T-helper 17 cell (primary cell): ENCODE results near the gene KREMEN1. TPM values are rescaled to one million over a fixed set of nuclear protein-coding genes. Genes with fewer than 3 reads are reported as not detected.

Experiments used
- ATAC-seq: fragments of 150-1000 bp; cut with Tn5 transposase; 2 replicates; pipeline ENCODE4 v1.10.0; 2021; ENCODE audit warnings: mild to moderate bottlenecking, moderate library complexity
- DNase-seq, 3 donors: peaks; one replicate each; pipeline versions ENCODE4 v3.0.0 to v3.0.0-alpha.2; 2020 to 2021
- H3K9me3 ChIP-seq: one replicate; pipeline ENCODE4 v1.7.0; 2013; ENCODE audit warnings: low read length, mild to moderate bottlenecking; ENCODE audit not compliant: control insufficient read depth, poor library complexity, severe bottlenecking
- H3K27ac Mint-ChIP-seq: one replicate; pipeline ENCODE4 v1.8.0; 2022; ENCODE audit warnings: mild to moderate bottlenecking, moderate library complexity, mixed read lengths
- H3K27me3 Mint-ChIP-seq: one replicate; pipeline ENCODE4 v1.8.0; 2022; ENCODE audit warnings: mixed read lengths
- H3K36me3 Mint-ChIP-seq: one replicate; pipeline ENCODE4 v1.8.0; 2022; ENCODE audit warnings: low read depth, mixed read lengths
- H3K4me1 Mint-ChIP-seq: one replicate; pipeline ENCODE4 v1.8.0; 2022; ENCODE audit warnings: mild to moderate bottlenecking, mixed read lengths
- H3K4me3 Mint-ChIP-seq: one replicate; pipeline ENCODE4 v1.8.0; 2022; ENCODE audit warnings: mild to moderate bottlenecking, moderate library complexity, mixed read lengths
- total RNA-seq, 4 donors: library from RNA in 2 of 4; stranded (reverse) in 2 of 4; gene quantifications; one replicate each; pipeline ENCODE4 v1.2.3 and lab custom pipeline; 2022 to 2026

The KREMEN1 gene, protein sequence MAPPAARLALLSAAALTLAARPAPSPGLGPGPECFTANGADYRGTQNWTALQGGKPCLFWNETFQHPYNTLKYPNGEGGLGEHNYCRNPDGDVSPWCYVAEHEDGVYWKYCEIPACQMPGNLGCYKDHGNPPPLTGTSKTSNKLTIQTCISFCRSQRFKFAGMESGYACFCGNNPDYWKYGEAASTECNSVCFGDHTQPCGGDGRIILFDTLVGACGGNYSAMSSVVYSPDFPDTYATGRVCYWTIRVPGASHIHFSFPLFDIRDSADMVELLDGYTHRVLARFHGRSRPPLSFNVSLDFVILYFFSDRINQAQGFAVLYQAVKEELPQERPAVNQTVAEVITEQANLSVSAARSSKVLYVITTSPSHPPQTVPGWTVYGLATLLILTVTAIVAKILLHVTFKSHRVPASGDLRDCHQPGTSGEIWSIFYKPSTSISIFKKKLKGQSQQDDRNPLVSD
- total RNA-seq, result under 1 TPM; 0.15 to 0.26 TPM
- 0.08 to 0.93 reads per million in 2 donors for total RNA-seq (lab: John Stamatoyannopoulos, UW)

DNA sequence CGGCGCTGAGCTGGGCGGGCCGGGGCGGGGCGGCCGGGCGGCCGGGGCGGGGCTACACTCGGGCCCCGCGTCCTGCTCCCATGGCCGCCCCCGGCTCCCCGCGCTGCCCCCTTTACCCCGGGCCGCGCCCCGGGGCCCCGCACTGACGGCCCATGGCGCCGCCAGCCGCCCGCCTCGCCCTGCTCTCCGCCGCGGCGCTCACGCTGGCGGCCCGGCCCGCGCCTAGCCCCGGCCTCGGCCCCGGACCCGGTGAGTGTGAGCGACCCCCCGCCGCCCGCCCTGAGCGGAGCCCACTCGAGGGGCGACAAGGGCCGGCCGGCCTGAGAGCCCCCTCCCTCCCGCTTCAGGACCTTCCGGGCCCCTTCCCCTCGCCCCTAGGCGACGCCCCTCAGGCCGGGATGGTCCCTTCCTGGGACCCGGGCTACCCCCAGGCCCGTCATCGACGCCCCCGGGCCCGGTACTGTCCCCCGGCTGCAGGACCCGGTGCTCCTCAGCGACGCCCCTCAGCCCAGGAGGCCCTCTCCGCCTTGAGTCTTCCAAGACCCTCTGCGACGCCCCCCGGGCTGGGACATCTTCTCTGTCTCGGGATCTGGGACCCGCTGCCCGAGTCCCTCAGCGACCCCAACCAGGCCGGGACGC, at the start of gene KREMEN1:
TSS of gene KREMEN1 (plus strand) at position 57 of the 639 bp plus-strand sequence. CDS start at position 153, 96 bp downstream.
- peaks cover 30% of the 10 kb centered on the region for H3K27me3 Mint-ChIP-seq
- peaks cover 18% of the 10 kb centered on the region for H3K4me1 Mint-ChIP-seq
- peaks cover 2% of the 10 kb centered on the region for H3K9me3 ChIP-seq
- H3K27ac Mint-ChIP-seq, result no peak within 1 kb of the TSS
- peaks cover 2% of the 10 kb centered on the region for H3K36me3 Mint-ChIP-seq
- no peak for DNase-seq
- no peak for ATAC-seq
- peak within 1 kb of the TSS; percentile 85 for H3K4me3 Mint-ChIP-seq

DNA sequence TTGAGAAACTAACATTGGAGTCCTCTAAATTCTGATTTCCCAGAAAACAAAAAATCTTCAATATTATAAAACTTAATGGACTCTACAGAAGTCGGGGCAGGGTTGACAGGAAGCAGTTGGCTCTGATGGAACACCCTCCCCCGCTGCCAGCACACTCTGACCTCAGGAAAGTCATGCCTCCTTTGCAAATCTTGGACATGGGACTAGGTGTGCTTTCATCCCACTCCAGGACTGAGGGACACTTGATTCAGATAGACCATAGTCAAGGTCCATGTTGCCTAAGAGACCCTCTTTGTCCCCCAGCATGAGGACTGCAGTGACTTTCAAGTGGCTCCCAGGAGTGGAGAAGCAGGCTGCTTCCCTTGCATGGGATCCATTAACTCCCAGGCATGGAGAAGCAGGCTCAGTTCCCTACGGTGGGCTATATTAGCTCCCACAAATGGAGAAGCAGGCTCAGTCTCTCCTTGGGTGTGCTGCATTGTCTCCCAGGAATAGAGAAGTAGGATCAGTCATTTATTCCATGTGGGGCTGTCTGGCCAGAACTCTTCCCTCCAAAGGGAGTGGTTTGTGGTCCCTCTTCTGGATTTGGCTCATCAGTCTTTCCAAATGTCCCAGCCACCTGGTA, 49.6 kb upstream of the KREMEN1 start:
- ATAC-seq, result no peak
- no peak overlapping the region for H3K4me3 Mint-ChIP-seq
- H3K27me3 Mint-ChIP-seq, result peaks cover 17% of the 10 kb centered on the region
- no peaks in the 10 kb centered on the region for H3K9me3 ChIP-seq
- H3K36me3 Mint-ChIP-seq, result no peaks in the 10 kb centered on the region
- H3K27ac Mint-ChIP-seq, result no peak overlapping the region
- DNase-seq, result no peak
- H3K4me1 Mint-ChIP-seq, result no peaks in the 10 kb centered on the region

DNA sequence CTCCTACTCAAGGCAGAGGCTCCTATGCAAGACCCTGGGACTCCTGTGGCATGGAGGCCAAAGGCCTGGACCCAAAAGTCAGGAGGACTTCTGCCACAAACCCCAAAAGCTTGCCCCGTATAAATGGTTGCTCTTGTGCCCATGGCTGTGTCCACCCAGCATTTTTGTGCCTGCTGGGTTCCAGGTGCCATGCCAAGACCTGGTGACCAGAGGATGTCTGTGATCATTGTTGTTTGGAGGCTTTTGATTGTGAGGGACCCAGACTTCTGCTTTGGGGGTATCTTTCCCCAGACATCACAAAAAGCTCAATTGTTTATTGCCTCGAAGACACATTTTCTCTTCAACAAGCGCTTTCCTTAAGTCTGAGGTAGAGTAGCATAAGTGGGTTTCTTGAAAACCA, 46.3 kb upstream of the KREMEN1 start:
- H3K9me3 ChIP-seq, result no peaks in the 10 kb centered on the region
- H3K4me3 Mint-ChIP-seq, result no peak overlapping the region
- peaks cover 46% of the 10 kb centered on the region for H3K27me3 Mint-ChIP-seq
- H3K4me1 Mint-ChIP-seq, result peaks cover 5% of the 10 kb centered on the region
- ATAC-seq, result no peak
- H3K36me3 Mint-ChIP-seq, result peaks cover 2% of the 10 kb centered on the region
- no peak overlapping the region for H3K27ac Mint-ChIP-seq
- DNase-seq, result no peak

DNA sequence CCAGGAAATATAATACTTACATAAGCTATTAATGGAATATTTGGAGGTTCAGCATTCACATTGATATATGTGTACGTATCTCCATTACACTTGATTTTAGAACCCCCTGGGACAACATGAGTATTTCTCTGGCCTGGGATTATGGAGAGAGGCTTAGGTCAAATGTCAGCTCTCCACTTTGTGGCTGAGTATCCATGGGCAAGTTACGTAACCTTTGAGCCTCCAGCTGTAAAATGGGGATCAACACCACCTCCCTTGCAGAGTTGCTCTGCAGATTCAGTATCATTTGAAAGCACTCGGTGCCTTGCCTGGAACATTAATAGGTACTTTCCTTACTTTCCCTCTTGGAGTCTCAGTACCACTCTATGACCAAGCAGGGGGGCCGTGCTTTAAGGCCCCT, 44.4 kb upstream of the KREMEN1 start:
- H3K9me3 ChIP-seq, result no peaks in the 10 kb centered on the region
- DNase-seq (no peak), ATAC-seq (no peak)
- Mint-ChIP-seq H3K36me3 (peaks cover 2% of the 10 kb centered on the region), H3K4me1 (peaks cover 5% of the 10 kb centered on the region), H3K27ac (no peak overlapping the region), H3K4me3 (no peak overlapping the region), H3K27me3 (peaks cover 53% of the 10 kb centered on the region)

DNA sequence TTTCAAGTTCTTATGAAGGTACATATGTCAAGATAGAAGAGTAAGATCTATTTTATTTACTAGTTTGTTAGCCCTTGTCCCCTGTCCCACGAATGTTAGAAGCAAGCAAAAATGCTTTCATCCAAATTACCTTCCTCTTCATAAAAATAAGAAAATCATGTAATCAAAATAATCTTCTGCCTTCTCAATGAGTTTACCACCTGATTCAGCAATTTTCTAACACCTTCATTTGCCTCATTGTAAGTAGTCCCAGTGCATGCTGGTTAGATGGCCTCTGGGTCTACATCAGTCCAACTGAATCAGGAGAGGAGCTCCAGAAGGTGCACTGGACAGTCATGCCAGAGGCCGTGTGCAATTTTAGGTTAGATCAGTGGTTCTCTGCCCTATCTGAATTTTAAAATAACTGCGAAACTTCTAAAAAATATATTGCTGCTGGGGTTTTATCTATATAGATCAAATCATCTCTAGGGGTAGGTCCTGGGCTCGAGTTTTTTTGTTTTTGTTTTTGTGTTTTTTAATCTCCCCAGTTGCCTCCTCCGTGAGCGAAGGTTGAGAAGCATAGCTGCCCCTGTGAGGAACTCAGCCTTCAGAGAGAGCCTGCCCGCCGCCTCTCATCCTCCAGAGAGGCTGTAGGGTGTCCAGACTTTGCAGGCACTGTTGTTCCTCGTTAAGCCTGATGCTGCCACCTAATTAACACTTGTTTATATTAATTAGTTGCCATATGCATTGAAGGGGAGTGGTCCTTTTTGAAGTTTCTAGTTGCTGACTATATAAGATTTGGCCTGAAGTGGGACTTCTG, 43.4 kb upstream of the KREMEN1 start:
- DNase-seq, result no peak
- H3K27ac Mint-ChIP-seq, result no peak overlapping the region
- H3K4me1 Mint-ChIP-seq, result peaks cover 5% of the 10 kb centered on the region
- peaks cover 46% of the 10 kb centered on the region for H3K27me3 Mint-ChIP-seq
- no peak for ATAC-seq
- H3K9me3 ChIP-seq, result no peaks in the 10 kb centered on the region
- H3K4me3 Mint-ChIP-seq, result no peak overlapping the region
- peaks cover 2% of the 10 kb centered on the region for H3K36me3 Mint-ChIP-seq

DNA sequence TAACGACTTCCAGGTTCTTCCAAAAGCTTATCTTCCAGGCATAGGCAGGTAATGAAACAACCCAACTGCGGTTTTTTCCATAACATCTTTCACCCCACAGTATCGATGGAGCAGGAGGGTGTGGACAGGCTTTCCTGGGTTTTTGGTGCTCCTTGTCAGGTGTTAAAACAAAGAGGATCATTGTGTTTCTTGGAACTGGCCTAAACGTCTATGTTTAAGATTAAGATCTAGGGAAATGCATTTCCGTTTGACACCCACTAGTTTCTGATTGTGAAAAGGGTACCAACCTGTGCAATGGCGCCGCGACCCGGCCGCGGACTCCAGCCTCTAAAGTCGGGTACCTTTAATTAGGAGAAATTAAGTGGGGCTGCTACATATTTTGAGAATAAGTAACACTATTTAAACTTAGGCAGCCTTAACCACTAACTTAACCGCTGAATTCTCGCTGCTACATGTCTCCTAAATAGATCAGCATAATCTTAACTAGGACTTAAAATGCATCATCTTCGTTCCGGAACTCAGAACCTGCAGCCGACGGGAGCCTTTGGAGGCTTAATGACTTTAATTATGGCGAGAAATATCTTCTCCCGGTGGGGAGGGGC, 42.7 kb upstream of the KREMEN1 start:
- ATAC-seq, result no peak
- H3K36me3 Mint-ChIP-seq, result peaks cover 2% of the 10 kb centered on the region
- H3K27ac Mint-ChIP-seq, result no peak overlapping the region
- H3K4me3 Mint-ChIP-seq, result peak overlapping the region; percentile 77
- DNase-seq, result no peak
- H3K27me3 Mint-ChIP-seq, result peaks cover 46% of the 10 kb centered on the region
- no peaks in the 10 kb centered on the region for H3K9me3 ChIP-seq
- peaks cover 5% of the 10 kb centered on the region for H3K4me1 Mint-ChIP-seq

DNA sequence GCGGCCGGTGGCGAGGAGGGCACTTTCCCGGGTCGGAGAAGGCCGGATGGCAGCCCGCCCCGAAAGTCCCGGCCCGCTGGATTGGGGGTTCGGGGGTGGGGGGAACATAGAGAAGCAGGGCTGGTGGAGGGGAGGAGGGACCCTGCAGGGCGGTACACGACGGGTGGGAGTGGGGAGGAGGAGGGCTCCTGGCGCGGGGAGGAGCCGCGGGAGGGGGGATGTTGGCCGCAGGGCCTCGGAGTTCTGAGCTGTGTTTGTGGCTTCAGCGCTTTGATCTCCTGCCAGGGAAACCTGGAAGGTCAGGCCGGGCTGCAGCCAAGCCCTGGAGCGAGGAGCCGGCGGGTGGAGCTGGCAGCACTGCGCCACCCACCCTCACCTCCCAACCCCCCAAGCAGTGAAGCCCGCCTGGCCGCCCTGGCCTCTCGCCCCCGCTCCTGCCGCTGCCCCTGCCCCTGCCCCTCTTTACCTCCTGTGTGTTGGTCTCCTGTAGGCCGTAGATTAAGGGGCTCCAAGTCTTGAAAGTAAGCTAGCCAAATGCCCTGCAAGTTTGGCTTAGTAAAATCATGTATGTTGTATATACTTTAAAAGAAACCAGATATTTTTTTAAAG, 42.1 kb upstream of the KREMEN1 start:
- no peak for ATAC-seq
- peaks cover 2% of the 10 kb centered on the region for H3K36me3 Mint-ChIP-seq
- no peak for DNase-seq
- H3K9me3 ChIP-seq, result no peaks in the 10 kb centered on the region
- no peak overlapping the region for H3K27ac Mint-ChIP-seq
- peaks cover 40% of the 10 kb centered on the region for H3K27me3 Mint-ChIP-seq
- peak overlapping the region; percentile 77 for H3K4me3 Mint-ChIP-seq
- H3K4me1 Mint-ChIP-seq, result peaks cover 5% of the 10 kb centered on the region

DNA sequence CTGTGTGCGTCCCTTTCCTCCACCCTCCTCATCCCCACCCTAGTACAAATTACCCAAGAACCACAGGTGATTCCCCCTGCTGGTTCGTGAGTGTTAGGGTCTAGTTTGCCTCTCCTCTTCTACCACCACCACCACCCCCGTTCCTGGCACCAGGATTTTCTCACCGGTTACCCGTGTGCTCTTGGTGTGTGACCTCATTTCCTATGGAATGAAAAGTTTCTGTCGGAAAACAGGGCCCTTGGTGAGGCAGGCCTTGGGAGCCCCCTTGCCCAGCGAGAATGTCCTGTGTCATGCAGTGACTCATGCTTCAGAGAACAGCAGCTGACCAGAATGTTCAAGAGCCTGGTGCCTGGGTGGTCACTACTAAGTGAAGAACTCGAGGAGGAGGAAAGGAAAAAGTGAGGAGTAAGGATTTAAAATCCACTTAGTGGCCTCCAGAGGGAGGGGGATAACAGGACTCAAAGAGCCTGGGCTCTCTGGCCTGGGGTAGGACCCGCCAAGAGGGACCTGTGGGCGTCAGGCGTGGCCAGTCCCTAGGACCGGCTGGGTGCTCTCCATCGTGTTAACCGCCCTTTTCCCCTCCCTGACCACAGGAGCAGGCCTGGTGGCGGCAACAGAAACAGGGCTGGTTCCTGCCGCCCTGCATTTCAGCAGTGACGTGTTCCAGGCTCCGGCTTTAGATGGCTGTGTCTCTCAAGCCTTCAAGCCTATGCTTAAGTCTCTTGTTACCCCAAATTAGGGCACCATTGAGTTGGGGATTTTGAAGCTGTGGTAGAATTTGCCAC, 41.4 kb upstream of the KREMEN1 start:
- DNase-seq, result no peak
- H3K27ac Mint-ChIP-seq, result no peak overlapping the region

DNA sequence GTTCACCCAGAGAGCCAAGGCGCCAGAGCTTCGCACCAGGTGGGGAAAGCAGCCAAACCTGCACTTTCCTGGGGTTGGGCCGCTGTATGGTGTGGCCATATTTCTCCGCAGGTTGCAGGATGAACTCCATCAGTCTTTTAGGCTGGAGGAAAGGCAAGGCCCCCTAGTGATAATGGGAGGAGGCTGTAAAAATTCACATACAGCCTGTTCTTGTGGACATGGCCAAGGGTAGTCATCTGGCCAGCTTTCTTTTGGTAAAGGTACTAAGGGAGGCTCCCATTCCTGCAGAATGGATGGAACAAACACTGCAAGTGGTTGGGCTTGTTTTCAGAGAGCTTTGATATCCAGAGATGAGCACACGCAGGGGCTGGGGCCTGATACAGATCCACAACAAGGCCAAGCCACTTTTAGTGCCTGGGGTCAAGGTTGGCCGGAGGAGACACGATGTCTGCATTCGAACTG, 40.8 kb upstream of the KREMEN1 start:
- DNase-seq (no peak), ATAC-seq (no peak)
- peaks cover 2% of the 10 kb centered on the region for H3K36me3 Mint-ChIP-seq
- H3K9me3 ChIP-seq, result no peaks in the 10 kb centered on the region
- H3K27ac Mint-ChIP-seq, result no peak overlapping the region
- no peak overlapping the region for H3K4me3 Mint-ChIP-seq
- H3K27me3 Mint-ChIP-seq, result peaks cover 40% of the 10 kb centered on the region
- H3K4me1 Mint-ChIP-seq, result peaks cover 5% of the 10 kb centered on the region

More for the DNA sequence above, 41.4 kb upstream of the KREMEN1 start:
- H3K9me3 ChIP-seq, result no peaks in the 10 kb centered on the region
- Mint-ChIP-seq H3K4me1 (peaks cover 5% of the 10 kb centered on the region), H3K36me3 (peaks cover 2% of the 10 kb centered on the region), H3K27me3 (peaks cover 40% of the 10 kb centered on the region), H3K4me3 (peak overlapping the region; percentile 36)
- no peak for ATAC-seq

DNA sequence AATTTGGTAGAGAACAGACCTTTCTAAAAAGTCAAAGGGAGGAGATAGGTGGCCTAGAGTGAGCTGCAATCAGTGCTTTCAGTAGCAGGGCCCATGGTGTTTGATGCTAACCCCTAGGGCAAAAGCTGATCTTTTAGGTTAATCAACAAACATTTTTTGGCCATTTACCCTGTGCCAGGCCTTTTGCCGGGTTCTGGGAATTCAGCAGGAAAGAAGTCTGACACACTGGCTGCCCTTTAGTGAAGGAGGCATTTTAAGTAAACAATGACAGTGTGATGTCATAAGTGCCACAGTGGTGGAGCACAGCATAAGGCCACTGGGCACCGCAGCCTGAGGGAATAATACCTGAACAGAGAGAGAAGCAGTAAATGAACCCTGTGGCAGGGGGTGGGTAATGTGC, 40.3 kb upstream of the KREMEN1 start:
- no peak overlapping the region for H3K27ac Mint-ChIP-seq
- peaks cover 5% of the 10 kb centered on the region for H3K4me1 Mint-ChIP-seq
- no peak overlapping the region for H3K4me3 Mint-ChIP-seq
- ATAC-seq (no peak), DNase-seq (no peak)
- H3K9me3 ChIP-seq, result no peaks in the 10 kb centered on the region
- H3K36me3 Mint-ChIP-seq, result peaks cover 2% of the 10 kb centered on the region
- peaks cover 40% of the 10 kb centered on the region for H3K27me3 Mint-ChIP-seq

DNA sequence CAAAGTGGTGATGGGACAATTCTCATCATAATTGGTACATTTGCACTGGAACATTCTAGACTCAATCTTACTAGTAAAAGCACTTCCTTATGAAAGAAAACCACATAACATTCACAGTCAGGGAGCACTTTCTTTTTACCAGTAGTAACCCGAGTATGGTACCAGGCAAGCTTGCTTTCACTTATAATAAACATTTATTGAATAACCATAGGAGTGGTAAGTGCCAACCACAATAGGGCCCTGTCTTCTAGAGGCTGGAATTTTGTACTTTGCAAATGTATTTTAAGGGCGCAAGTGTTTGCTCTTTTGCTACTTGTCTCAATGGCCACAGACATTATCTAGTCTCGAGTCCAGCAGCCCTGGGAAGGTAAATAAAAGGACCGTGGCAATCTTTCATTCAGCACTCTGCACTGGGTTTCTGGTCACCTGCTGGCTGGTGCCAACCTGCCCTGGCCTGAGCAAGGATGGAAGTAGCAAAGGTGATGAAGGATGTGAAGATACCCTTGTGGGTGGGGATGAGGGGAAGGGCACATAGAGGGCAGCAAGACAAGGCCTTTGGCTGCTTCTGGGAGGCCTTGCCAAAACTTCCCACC, 35.4 kb upstream of the KREMEN1 start:
- no peak overlapping the region for H3K4me3 Mint-ChIP-seq

More for the DNA sequence above, 35.4 kb upstream of the KREMEN1 start:
- ATAC-seq (no peak), DNase-seq (no peak)
- no peaks in the 10 kb centered on the region for H3K9me3 ChIP-seq
- Mint-ChIP-seq H3K27ac (no peak overlapping the region), H3K27me3 (peaks cover 1% of the 10 kb centered on the region), H3K36me3 (no peaks in the 10 kb centered on the region), H3K4me1 (no peaks in the 10 kb centered on the region)
